Measurements from ENCODE around the gene ALKBH5. TPM values are rescaled to one million over a fixed set of nuclear protein-coding genes. Genes with fewer than 3 reads are reported as not detected.

The ALKBH5 gene
- total and polyA plus RNA-seq, 8 donors = 53.6 to 99.6 (median 63.1) TPM

DNA sequence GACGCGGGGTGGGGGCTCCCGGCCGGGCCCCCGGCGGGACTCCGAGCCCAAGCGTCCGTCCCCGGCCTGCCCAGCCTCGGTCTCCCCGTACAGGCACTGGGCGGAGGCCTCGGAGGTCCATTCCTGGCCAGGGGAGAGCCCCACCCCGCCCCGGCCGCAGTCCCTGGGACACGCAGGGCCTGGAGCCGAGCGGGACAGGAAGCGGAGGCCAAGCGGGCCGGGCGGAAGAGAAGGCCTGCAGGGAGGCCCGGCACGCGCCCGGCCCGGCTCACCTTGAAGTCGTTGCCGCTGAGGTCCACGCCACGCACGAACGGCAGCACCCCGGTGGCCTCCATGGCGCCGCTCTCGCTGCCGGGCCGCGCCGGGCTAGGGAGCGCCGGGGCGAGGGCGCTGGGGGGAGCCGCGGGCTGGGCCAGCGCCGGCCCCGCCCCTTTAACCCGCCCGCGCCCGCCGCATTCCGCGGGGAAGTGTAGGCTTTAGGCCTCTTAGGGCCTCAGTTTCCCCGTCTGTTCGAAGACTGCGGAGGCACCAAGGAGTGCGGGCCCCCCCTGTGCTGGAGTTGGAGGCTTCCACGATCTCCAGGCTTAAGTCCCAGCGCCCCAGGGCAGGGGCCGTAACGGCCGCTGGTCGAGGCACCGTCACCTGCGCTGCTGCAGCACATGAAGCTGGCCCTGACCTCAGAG lies 74.9 kb downstream of the ALKBH5 start, which contains the start of gene FLII:
Gene FLII (minus strand): TSS at position 383 of the 683 bp plus-strand sequence. CDS start 48 bp downstream, at position 335.
- Histone ChIP-seq H3K4me3 (peak within 1 kb of the TSS; percentile 98 to 99), H3K27me3 (no peaks in the 10 kb centered on the region), H3K4me1 (peaks cover 22 to 48% of the 10 kb centered on the region in 2 donors), H3K36me3 (peaks cover 0 to 42% of the 10 kb centered on the region in 2 donors), H3K9me3 (no peaks in the 10 kb centered on the region), H3K27ac (peak within 1 kb of the TSS; percentile 92 to 99)
- TF ChIP-seq, protein P1, sequence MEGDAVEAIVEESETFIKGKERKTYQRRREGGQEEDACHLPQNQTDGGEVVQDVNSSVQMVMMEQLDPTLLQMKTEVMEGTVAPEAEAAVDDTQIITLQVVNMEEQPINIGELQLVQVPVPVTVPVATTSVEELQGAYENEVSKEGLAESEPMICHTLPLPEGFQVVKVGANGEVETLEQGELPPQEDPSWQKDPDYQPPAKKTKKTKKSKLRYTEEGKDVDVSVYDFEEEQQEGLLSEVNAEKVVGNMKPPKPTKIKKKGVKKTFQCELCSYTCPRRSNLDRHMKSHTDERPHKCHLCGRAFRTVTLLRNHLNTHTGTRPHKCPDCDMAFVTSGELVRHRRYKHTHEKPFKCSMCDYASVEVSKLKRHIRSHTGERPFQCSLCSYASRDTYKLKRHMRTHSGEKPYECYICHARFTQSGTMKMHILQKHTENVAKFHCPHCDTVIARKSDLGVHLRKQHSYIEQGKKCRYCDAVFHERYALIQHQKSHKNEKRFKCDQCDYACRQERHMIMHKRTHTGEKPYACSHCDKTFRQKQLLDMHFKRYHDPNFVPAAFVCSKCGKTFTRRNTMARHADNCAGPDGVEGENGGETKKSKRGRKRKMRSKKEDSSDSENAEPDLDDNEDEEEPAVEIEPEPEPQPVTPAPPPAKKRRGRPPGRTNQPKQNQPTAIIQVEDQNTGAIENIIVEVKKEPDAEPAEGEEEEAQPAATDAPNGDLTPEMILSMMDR (IDR thresholded peaks at IDR 0.05) = no peak
- ATAC-seq (peak; percentile 66), DNase-seq (peak; percentile 39 to 93 (median 50))
- intact Hi-C loops (cut with DNase I) = no loop called here

Other genes starting within 250 kb of the ALKBH5 start
- 10 to 100 TPM; 56.4 to 71.2 TPM for gene TOM1L2, start 211.4 kb upstream of the ALKBH5 start, total RNA-seq
- gene TOM1L2, start 211.4 kb upstream of the ALKBH5 start, polyA plus RNA-seq (ENCODE audit: insufficient read length in 6 of 6) = 10 to 100 TPM; 51.2 to 62.3 (median 57.4) TPM
- gene DRC3, start 211.0 kb upstream of the ALKBH5 start, total RNA-seq = 1 to 10 TPM; 3.6 to 7.6 TPM
- 10 to 100 TPM; 13.3 to 22.8 (median 19.0) TPM for gene DRC3, start 211.0 kb upstream of the ALKBH5 start, polyA plus RNA-seq (ENCODE audit: insufficient read length in 6 of 6)
- gene ATPAF2, start 144.7 kb upstream of the ALKBH5 start, total RNA-seq = 10 to 100 TPM; 36.8 to 38.2 TPM
- 10 to 100 TPM; 21.3 to 26.6 (median 22.8) TPM for gene ATPAF2, start 144.7 kb upstream of the ALKBH5 start, polyA plus RNA-seq (ENCODE audit: insufficient read length in 6 of 6)
- gene GID4, start 144.4 kb upstream of the ALKBH5 start, total RNA-seq = 1 to 10 TPM; 7.9 to 8.8 TPM
- 10 to 100 TPM; 12.4 to 15.1 (median 13.4) TPM for gene GID4, start 144.4 kb upstream of the ALKBH5 start, polyA plus RNA-seq (ENCODE audit: insufficient read length in 6 of 6)
- 10 to 100 TPM; 30.1 to 32.9 TPM for gene DRG2, start 95.9 kb upstream of the ALKBH5 start, total RNA-seq
- gene DRG2, start 95.9 kb upstream of the ALKBH5 start, polyA plus RNA-seq (ENCODE audit: insufficient read length in 6 of 6) = 10 to 100 TPM; 38.2 to 48.2 (median 38.4) TPM
- gene MYO15A, start 75.1 kb upstream of the ALKBH5 start, total RNA-seq = 1 to 10 TPM; 1.3 to 1.6 TPM
- gene MYO15A, start 75.1 kb upstream of the ALKBH5 start, polyA plus RNA-seq (ENCODE audit: insufficient read length in 6 of 6) = 1 to 10 TPM; 1.7 to 3.2 (median 2.9) TPM
- 10 to 100 TPM; 14.4 to 17.8 TPM for gene LLGL1, start 41.8 kb downstream of the ALKBH5 start, total RNA-seq
- gene LLGL1, start 41.8 kb downstream of the ALKBH5 start, polyA plus RNA-seq (ENCODE audit: insufficient read length in 6 of 6) = 10 to 100 TPM; 28.4 to 40.9 (median 36.9) TPM
- 100 to 1,000 TPM; 313 to 381 TPM for gene FLII, start 74.9 kb downstream of the ALKBH5 start, total RNA-seq
- 100 to 1,000 TPM; 124 to 158 (median 142) TPM for gene FLII, start 74.9 kb downstream of the ALKBH5 start, polyA plus RNA-seq (ENCODE audit: insufficient read length in 6 of 6)
- gene MIEF2, start 76.8 kb downstream of the ALKBH5 start, total RNA-seq = 10 to 100 TPM in 1 of 2 donors, 1 to 10 TPM in 1; 9.0 to 16.3 TPM
- gene MIEF2, start 76.8 kb downstream of the ALKBH5 start, polyA plus RNA-seq (ENCODE audit: insufficient read length in 6 of 6) = 10 to 100 TPM in 4 of 6 donors, 1 to 10 TPM in 2; 8.3 to 12.5 (median 11.1) TPM
- 10 to 100 TPM; 24.7 to 43.8 TPM for gene TOP3A, start 131.2 kb downstream of the ALKBH5 start, total RNA-seq
- 10 to 100 TPM; 47.6 to 65.1 (median 52.3) TPM for gene TOP3A, start 131.2 kb downstream of the ALKBH5 start, polyA plus RNA-seq (ENCODE audit: insufficient read length in 6 of 6)
- 10 to 100 TPM; 16.7 to 23.4 TPM for gene SMCR8, start 131.5 kb downstream of the ALKBH5 start, total RNA-seq
- gene SMCR8, start 131.5 kb downstream of the ALKBH5 start, polyA plus RNA-seq (ENCODE audit: insufficient read length in 6 of 6) = 10 to 100 TPM; 12.0 to 13.7 (median 13.0) TPM
- gene SHMT1, start 179.7 kb downstream of the ALKBH5 start, total RNA-seq = 10 to 100 TPM; 38.1 to 45.3 TPM
- 10 to 100 TPM; 23.3 to 27.8 (median 26.1) TPM for gene SHMT1, start 179.7 kb downstream of the ALKBH5 start, polyA plus RNA-seq (ENCODE audit: insufficient read length in 6 of 6)
- gene EVPLL, start 193.9 kb downstream of the ALKBH5 start, total RNA-seq = 1 to 10 TPM; 2.3 to 3.1 TPM
- gene EVPLL, start 193.9 kb downstream of the ALKBH5 start, polyA plus RNA-seq (ENCODE audit: insufficient read length in 6 of 6) = 1 to 10 TPM in 1 of 6 donors, under 1 TPM in 5; 0.26 to 1.3 (median 0.74) TPM